Upper lobe of left lung (tissue), 6 donors: ENCODE data around the gene MATK. TPM values are rescaled to one million over a fixed set of nuclear protein-coding genes. Genes with fewer than 3 reads are reported as not detected.

Experiments used
- ATAC-seq, 2 donors: fragments of 200-7000 bp; cut with Tn5 transposase; one replicate each; pipeline ENCODE4 v1.9.1; 2022; ENCODE audit warnings: mild to moderate bottlenecking in 2 of 2, moderate library complexity in 2 of 2; ENCODE audit not compliant: low FRiP score in 2 of 2
- DNase-seq, 2 donors: peaks; one replicate each; pipeline ENCODE4 v3.0.0-alpha.2; 2019 to 2020
- H3K27ac ChIP-seq, 4 donors: fragments of 200-600 bp; sonication (generic); one replicate each; pipeline ENCODE4 v1.5.1; 2016 to 2019
- H3K27me3 ChIP-seq, 4 donors: fragments of 200-600 bp; sonication (generic); one replicate each; pipeline ENCODE4 v1.5.1; 2017 to 2019
- H3K36me3 ChIP-seq, 4 donors: fragments of 200-600 bp; sonication (generic); one replicate each; pipeline ENCODE4 v1.5.1; 2016 to 2019
- H3K4me1 ChIP-seq, 4 donors: fragments of 200-600 bp; sonication (generic); one replicate each; pipeline ENCODE4 v1.5.1; 2018 to 2019
- H3K4me3 ChIP-seq, 4 donors: fragments of 200-600 bp; sonication (generic); one replicate each; pipeline ENCODE4 v1.5.1; 2017 to 2019; ENCODE audit warnings: mild to moderate bottlenecking in 2 of 4, moderate library complexity in 1 of 4
- H3K9me3 ChIP-seq, 4 donors: fragments of 200-600 bp; sonication (generic); one replicate each; pipeline ENCODE4 v1.5.1; 2018 to 2019
- CTCF ChIP-seq, 6 experiments: fragments of 450-650 bp in 4 of 6; fragments of 200-600 bp in 2 of 6; sonication (generic) in 2 of 6; IDR thresholded peaks; one replicate each; pipeline ENCODE4 v1.5.1; 2016 to 2019; ENCODE audit warnings: antibody characterized with exemption in 6 of 6
- EP300 ChIP-seq, 4 donors: sonication (generic); formaldehyde crosslinking; IDR thresholded peaks; one replicate each; pipeline ENCODE4 v1.5.1; 2017; ENCODE audit warnings: antibody characterized with exemption in 4 of 4, control low read depth in 2 of 4
- POLR2A ChIP-seq, 4 donors: fragments of 450-650 bp; IDR thresholded peaks; one replicate each; pipeline ENCODE4 v1.5.1; 2016 to 2017; ENCODE audit warnings: antibody characterized with exemption in 4 of 4, mild to moderate bottlenecking in 2 of 4
- POLR2AphosphoS5 ChIP-seq, 2 donors: sonication (generic); formaldehyde crosslinking; IDR thresholded peaks; one replicate each; pipeline ENCODE4 v1.5.1; 2017; ENCODE audit warnings: antibody characterized with exemption in 2 of 2
- WGBS, 2 donors: methylation state at CpG; one replicate each; pipeline ENCODE4 v1.1.5; 2017 to 2018; 5-methylcytosine and 5-hydroxymethylcytosine counted together
- total RNA-seq, 6 donors: library from RNA; depleted of rRNA in 4 of 6; stranded (reverse); fragments of >200 nt in 4 of 6; gene quantifications; one replicate each; pipeline versions ENCODE4 v1.1.0 to v1.2.1, GENCODE V29; 2016 to 2021
- donor health status: DM: no; HTN: no; CAD: no; lungs with moderate emphysema.
- donor health status: DM: no; HTN: yes; CAD: no; lungs with severe emphysema.

Gene MATK
- total RNA-seq, 6 donors from 2014 or later, result 9.6 to 20.1 (median 13.1) TPM

GRCh38 chr19:3788996-3789778 is 3.0 kb upstream of the MATK start:
- ATAC-seq, result no peak

GRCh38 chr19:3785451-3785937 is 687 bp downstream of the MATK start:
- Histone ChIP-seq H3K9me3 (peaks cover 12 to 25% (median 17%) of the 10 kb centered on the region in 4 donors), H3K27ac (peak overlapping the region in 3 of 4 donors; percentile 30 to 79 (median 67)), H3K27me3 (peaks cover 0 to 7% (median 3%) of the 10 kb centered on the region in 4 donors), H3K4me3 (peak overlapping the region; percentile 55 to 64 (median 60)), H3K36me3 (peaks cover 0 to 10% (median 0%) of the 10 kb centered on the region in 4 donors), H3K4me1 (peaks cover 0 to 22% (median 4%) of the 10 kb centered on the region in 4 donors)
- DNase-seq, result no peak
- 6% methylated on average over 18 of the region's 47 CpGs; no CpG with 5 or more reads in 1 of the 2 donors for WGBS, 2 donors
- TF ChIP-seq EP300 (IDR thresholded peaks at IDR 0.05) (no peak), POLR2AphosphoS5 (IDR thresholded peaks at IDR 0.05) (no peak), CTCF (IDR thresholded peaks at IDR 0.05) (no peak), POLR2A (IDR thresholded peaks at IDR 0.05) (no peak)
- peak in 1 of 2 donors; percentile 25 for ATAC-seq

More at GRCh38 chr19:3788996-3789778, 3.0 kb upstream of the MATK start:
- Histone ChIP-seq H3K27me3 (peaks cover 0 to 7% (median 3%) of the 10 kb centered on the region in 4 donors), H3K36me3 (no peaks in the 10 kb centered on the region), H3K4me3 (no peak overlapping the region), H3K27ac (no peak overlapping the region), H3K9me3 (no peaks in the 10 kb centered on the region), H3K4me1 (peaks cover 0 to 22% (median 4%) of the 10 kb centered on the region in 4 donors)
- no peak for DNase-seq
- WGBS, 2 donors, result 60 to 62% methylated on average over 13 to 16 of the region's 16 CpGs
- no peak for TF ChIP-seq POLR2AphosphoS5 (IDR thresholded peaks at IDR 0.05)
- no peak for TF ChIP-seq EP300 (IDR thresholded peaks at IDR 0.05)
- no peak for TF ChIP-seq CTCF (IDR thresholded peaks at IDR 0.05)
- TF ChIP-seq POLR2A (IDR thresholded peaks at IDR 0.05), result no peak

- H3K27ac ChIP-seq, result peak overlapping the region in 2 of 4 donors; percentile 30 to 79
- TF ChIP-seq POLR2AphosphoS5 (IDR thresholded peaks at IDR 0.05), result no peak
- no peak for TF ChIP-seq POLR2A (IDR thresholded peaks at IDR 0.05)
- no peak for TF ChIP-seq EP300 (IDR thresholded peaks at IDR 0.05)
- TF ChIP-seq CTCF (IDR thresholded peaks at IDR 0.05), result no peak
- H3K4me1 ChIP-seq, result peaks cover 0 to 22% (median 4%) of the 10 kb centered on the region in 4 donors
- ATAC-seq (peak; percentile 28 to 39), DNase-seq (no peak)
- peaks cover 0 to 10% (median 0%) of the 10 kb centered on the region in 4 donors for H3K36me3 ChIP-seq
- WGBS, 2 donors, result 32 to 33% methylated on average over 10 to 25 of the region's 25 CpGs
- H3K9me3 ChIP-seq, result peaks cover 12 to 27% (median 17%) of the 10 kb centered on the region in 4 donors
- H3K4me3 ChIP-seq, result peak overlapping the region in 3 of 4 donors; percentile 55 to 64 (median 63)
- H3K27me3 ChIP-seq, result peaks cover 0 to 7% (median 3%) of the 10 kb centered on the region in 4 donors
Measured at GRCh38 chr19:3784607-3785450, 1.4 kb downstream of the MATK start.

- no peak overlapping the region for H3K27ac ChIP-seq
- TF ChIP-seq CTCF (IDR thresholded peaks at IDR 0.05) (peak in 5 of 6 experiments; percentile 20 to 39 (median 25)), POLR2AphosphoS5 (IDR thresholded peaks at IDR 0.05) (no peak)
- peaks cover 0 to 7% (median 3%) of the 10 kb centered on the region in 4 donors for H3K27me3 ChIP-seq
- DNase-seq (peak in 1 of 2 donors; percentile 83), ATAC-seq (no peak)
- peaks cover 0 to 22% (median 4%) of the 10 kb centered on the region in 4 donors for H3K4me1 ChIP-seq
- no peak overlapping the region for H3K4me3 ChIP-seq
- 80 to 87% methylated on average over 44 to 48 of the region's 49 CpGs for WGBS, 2 donors
- peaks cover 0 to 10% (median 0%) of the 10 kb centered on the region in 4 donors for H3K36me3 ChIP-seq
- H3K9me3 ChIP-seq, result peaks cover 12 to 27% (median 17%) of the 10 kb centered on the region in 4 donors
Measured at GRCh38 chr19:3783660-3784584, 2.3 kb downstream of the MATK start.
